DND-41 (cell line): ENCODE results near the gene ST8SIA1.

Source experiments
- ATAC-seq: fragments of 200-7000 bp; cut with Tn5 transposase; 3 replicates; pipeline ENCODE4 v1.9.1; 2021; ENCODE audit warnings: low read depth; ENCODE audit not compliant: insufficient read depth
- DNase-seq: peaks from one replicate; pipeline ENCODE4 v3.0.0-alpha.2; 2020
- H2AFZ ChIP-seq: 2 replicates; pipeline ENCODE4 v1.6.0; 2012; ENCODE audit warnings: low read depth, low read length
- H3K27ac ChIP-seq: 2 replicates; pipeline ENCODE4 v1.5.1; 2012; ENCODE audit warnings: low read length, inconsistent platforms
- H3K27me3 ChIP-seq: fragments of 200-600 bp; sonication (generic); 2 replicates; pipeline ENCODE4 v1.6.0; 2012; ENCODE audit warnings: low read length, mild to moderate bottlenecking, inconsistent platforms; ENCODE audit not compliant: insufficient read depth, poor library complexity
- H3K36me3 ChIP-seq: 2 replicates; pipeline ENCODE4 v1.5.1; 2012; ENCODE audit warnings: low read length, inconsistent platforms; ENCODE audit not compliant: insufficient read depth
- H3K4me1 ChIP-seq: 2 replicates; pipeline ENCODE4 v1.5.1; 2012; ENCODE audit warnings: mild to moderate bottlenecking, low read length; ENCODE audit not compliant: insufficient read depth
- H3K4me2 ChIP-seq: 2 replicates; pipeline ENCODE4 v1.6.0; 2012; ENCODE audit warnings: mild to moderate bottlenecking, moderate library complexity, low read length, inconsistent platforms; ENCODE audit not compliant: insufficient read depth
- H3K4me3 ChIP-seq, 2 experiments: fragments of 200-600 bp in 1 of 2; shearing (Covaris generic) in 1 of 2; 2 replicates each; pipeline ENCODE4 v1.5.1; 2012 to 2016; ENCODE audit warnings: inconsistent platforms in 2 of 2, low read length in 2 of 2, mild to moderate bottlenecking in 2 of 2, low read depth in 1 of 2, moderate library complexity in 1 of 2
- H3K79me2 ChIP-seq: 2 replicates; pipeline ENCODE4 v1.6.0; 2012; ENCODE audit warnings: low read length, inconsistent platforms; ENCODE audit not compliant: insufficient read depth
- H3K9ac ChIP-seq: 2 replicates; pipeline ENCODE4 v1.6.0; 2012; ENCODE audit warnings: low read depth, mild to moderate bottlenecking, inconsistent platforms, low read length, moderate library complexity
- H3K9me3 ChIP-seq: 2 replicates; pipeline ENCODE4 v1.5.1; 2012; ENCODE audit warnings: low read length, moderate library complexity, mild to moderate bottlenecking, inconsistent platforms; ENCODE audit not compliant: insufficient read depth, severe bottlenecking
- H4K20me1 ChIP-seq: 2 replicates; pipeline ENCODE4 v1.6.0; 2012; ENCODE audit warnings: low read length; ENCODE audit not compliant: insufficient read depth
- EZH2 ChIP-seq: IDR thresholded peaks from 3 replicates; pipeline ENCODE4 v1.6.1; 2012; ENCODE audit warnings: borderline replicate concordance, low read depth, mild to moderate bottlenecking, moderate library complexity, low read length, inconsistent platforms; ENCODE audit not compliant: severe bottlenecking
- TF ChIP-seq, protein P1 (sequence below): IDR thresholded peaks from 2 replicates; pipeline ENCODE4 v1.5.1; 2012; ENCODE audit warnings: borderline replicate concordance, low read length, moderate library complexity, mild to moderate bottlenecking; ENCODE audit not compliant: poor library complexity, severe bottlenecking; ENCODE audit errors: extremely low read depth

The ST8SIA1 gene

DNA sequence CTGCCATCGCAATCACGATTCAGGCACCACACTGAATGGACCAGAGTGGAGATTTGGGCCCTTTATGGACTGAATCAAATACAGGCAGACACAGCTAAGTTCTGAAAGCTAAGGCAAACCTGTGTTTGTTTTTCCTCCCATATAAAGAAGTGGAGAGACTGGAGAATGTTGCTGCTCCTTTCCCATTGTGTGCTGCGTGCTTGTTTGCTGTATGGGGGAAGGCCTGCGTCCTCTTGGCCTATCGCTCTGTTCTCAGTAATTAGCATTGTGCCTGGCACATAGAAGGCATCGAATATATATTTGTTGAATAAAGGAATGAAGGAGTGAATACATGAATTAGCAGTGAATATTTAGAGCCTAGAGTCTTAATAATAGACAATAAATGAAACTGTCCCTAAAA, 12.4 kb downstream of the ST8SIA1 start:
- no peaks in the 10 kb centered on the region for H3K36me3 ChIP-seq
- H3K4me3 ChIP-seq, result no peak overlapping the region
- H2AFZ ChIP-seq, result no peak overlapping the region
- no peak overlapping the region for H3K4me2 ChIP-seq
- no peaks in the 10 kb centered on the region for H3K79me2 ChIP-seq
- DNase-seq (no peak), ATAC-seq (no peak)
- no peaks in the 10 kb centered on the region for H4K20me1 ChIP-seq
- TF ChIP-seq EZH2, result no peak
- TF ChIP-seq, protein P1, sequence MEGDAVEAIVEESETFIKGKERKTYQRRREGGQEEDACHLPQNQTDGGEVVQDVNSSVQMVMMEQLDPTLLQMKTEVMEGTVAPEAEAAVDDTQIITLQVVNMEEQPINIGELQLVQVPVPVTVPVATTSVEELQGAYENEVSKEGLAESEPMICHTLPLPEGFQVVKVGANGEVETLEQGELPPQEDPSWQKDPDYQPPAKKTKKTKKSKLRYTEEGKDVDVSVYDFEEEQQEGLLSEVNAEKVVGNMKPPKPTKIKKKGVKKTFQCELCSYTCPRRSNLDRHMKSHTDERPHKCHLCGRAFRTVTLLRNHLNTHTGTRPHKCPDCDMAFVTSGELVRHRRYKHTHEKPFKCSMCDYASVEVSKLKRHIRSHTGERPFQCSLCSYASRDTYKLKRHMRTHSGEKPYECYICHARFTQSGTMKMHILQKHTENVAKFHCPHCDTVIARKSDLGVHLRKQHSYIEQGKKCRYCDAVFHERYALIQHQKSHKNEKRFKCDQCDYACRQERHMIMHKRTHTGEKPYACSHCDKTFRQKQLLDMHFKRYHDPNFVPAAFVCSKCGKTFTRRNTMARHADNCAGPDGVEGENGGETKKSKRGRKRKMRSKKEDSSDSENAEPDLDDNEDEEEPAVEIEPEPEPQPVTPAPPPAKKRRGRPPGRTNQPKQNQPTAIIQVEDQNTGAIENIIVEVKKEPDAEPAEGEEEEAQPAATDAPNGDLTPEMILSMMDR, result no peak
- no peak overlapping the region for H3K27ac ChIP-seq
- no peaks in the 10 kb centered on the region for H3K4me1 ChIP-seq
- H3K9me3 ChIP-seq, result no peaks in the 10 kb centered on the region
- no peak overlapping the region for H3K9ac ChIP-seq
- peaks cover 3% of the 10 kb centered on the region for H3K27me3 ChIP-seq

- H3K4me1 ChIP-seq, result no peaks in the 10 kb centered on the region
- no peak overlapping the region for H3K27ac ChIP-seq
- peaks cover 3% of the 10 kb centered on the region for H3K27me3 ChIP-seq
Measured at GRCh38 chr12:22321638-22322037, 12.9 kb downstream of the ST8SIA1 start.

GRCh38 chr12:22321018-22321605, 13.4 kb downstream of the ST8SIA1 start:
- Histone ChIP-seq H3K9me3 (no peaks in the 10 kb centered on the region), H3K9ac (no peak overlapping the region), H4K20me1 (no peaks in the 10 kb centered on the region), H3K4me2 (no peak overlapping the region), H3K36me3 (no peaks in the 10 kb centered on the region), H3K4me3 (no peak overlapping the region), H3K27me3 (peaks cover 3% of the 10 kb centered on the region), H3K27ac (no peak overlapping the region), H2AFZ (no peak overlapping the region), H3K79me2 (no peaks in the 10 kb centered on the region), H3K4me1 (no peaks in the 10 kb centered on the region)
- no peak for ATAC-seq
- no peak for DNase-seq
- no peak for TF ChIP-seq EZH2

More at GRCh38 chr12:22321638-22322037, 12.9 kb downstream of the ST8SIA1 start:
- Histone ChIP-seq H3K79me2 (no peaks in the 10 kb centered on the region), H3K4me2 (no peak overlapping the region), H3K36me3 (no peaks in the 10 kb centered on the region), H3K9ac (no peak overlapping the region), H4K20me1 (no peaks in the 10 kb centered on the region), H3K9me3 (no peaks in the 10 kb centered on the region), H2AFZ (no peak overlapping the region), H3K4me3 (no peak overlapping the region)
- no peak for TF ChIP-seq EZH2
- TF ChIP-seq, protein P1, result no peak
- ATAC-seq (no peak), DNase-seq (no peak)

GRCh38 chr12:22318108-22318737, 16.3 kb downstream of the ST8SIA1 start:
- H3K4me1 ChIP-seq, result no peaks in the 10 kb centered on the region
- no peak for TF ChIP-seq EZH2
- TF ChIP-seq, protein P1, result no peak
- no peak overlapping the region for H3K4me2 ChIP-seq
- no peaks in the 10 kb centered on the region for H3K79me2 ChIP-seq
- no peak for ATAC-seq
- H3K9me3 ChIP-seq, result no peaks in the 10 kb centered on the region
- H3K36me3 ChIP-seq, result no peaks in the 10 kb centered on the region
- no peak overlapping the region for H3K27ac ChIP-seq
- no peak overlapping the region for H2AFZ ChIP-seq
- no peaks in the 10 kb centered on the region for H4K20me1 ChIP-seq
- no peak for DNase-seq
- no peak overlapping the region for H3K4me3 ChIP-seq
- no peak overlapping the region for H3K9ac ChIP-seq
- peaks cover 3% of the 10 kb centered on the region for H3K27me3 ChIP-seq
